ENCODE measurements around the gene KIAA1328. TPM values are rescaled to one million over a fixed set of nuclear protein-coding genes. Genes with fewer than 3 reads are reported as not detected.

The KIAA1328 gene
- total RNA-seq, 4 donors from 2014 or later: 2.3 to 18.7 (median 5.8) TPM

DNA sequence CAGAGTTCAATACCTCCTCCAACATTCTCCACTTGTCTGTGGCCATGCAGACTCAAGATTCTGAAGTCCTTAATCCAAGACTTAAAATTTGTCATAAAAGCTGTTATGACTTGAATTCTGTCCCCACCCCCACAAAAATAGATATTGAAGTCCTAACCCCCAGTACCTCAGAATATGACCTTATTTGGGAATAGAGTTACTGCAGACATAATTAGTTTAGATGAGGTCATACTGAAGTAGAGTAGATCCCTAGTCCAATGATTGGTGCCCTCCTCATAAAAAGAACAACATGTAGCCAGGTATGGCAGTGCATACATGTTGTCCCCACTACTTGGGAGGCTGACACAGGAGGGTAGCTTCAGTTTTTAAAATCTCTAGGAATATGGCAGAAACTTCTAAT is 9.3 kb upstream of the KIAA1328 start:
- H3K9me3 ChIP-seq: no peaks in the 10 kb centered on the region
- TF ChIP-seq, protein P1, sequence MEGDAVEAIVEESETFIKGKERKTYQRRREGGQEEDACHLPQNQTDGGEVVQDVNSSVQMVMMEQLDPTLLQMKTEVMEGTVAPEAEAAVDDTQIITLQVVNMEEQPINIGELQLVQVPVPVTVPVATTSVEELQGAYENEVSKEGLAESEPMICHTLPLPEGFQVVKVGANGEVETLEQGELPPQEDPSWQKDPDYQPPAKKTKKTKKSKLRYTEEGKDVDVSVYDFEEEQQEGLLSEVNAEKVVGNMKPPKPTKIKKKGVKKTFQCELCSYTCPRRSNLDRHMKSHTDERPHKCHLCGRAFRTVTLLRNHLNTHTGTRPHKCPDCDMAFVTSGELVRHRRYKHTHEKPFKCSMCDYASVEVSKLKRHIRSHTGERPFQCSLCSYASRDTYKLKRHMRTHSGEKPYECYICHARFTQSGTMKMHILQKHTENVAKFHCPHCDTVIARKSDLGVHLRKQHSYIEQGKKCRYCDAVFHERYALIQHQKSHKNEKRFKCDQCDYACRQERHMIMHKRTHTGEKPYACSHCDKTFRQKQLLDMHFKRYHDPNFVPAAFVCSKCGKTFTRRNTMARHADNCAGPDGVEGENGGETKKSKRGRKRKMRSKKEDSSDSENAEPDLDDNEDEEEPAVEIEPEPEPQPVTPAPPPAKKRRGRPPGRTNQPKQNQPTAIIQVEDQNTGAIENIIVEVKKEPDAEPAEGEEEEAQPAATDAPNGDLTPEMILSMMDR (IDR thresholded peaks at IDR 0.05): no peak
- peaks cover 0 to 11% (median 0%) of the 10 kb centered on the region in 3 donors for H3K4me1 ChIP-seq
- no peak for DNase-seq
- H3K4me3 ChIP-seq: no peak overlapping the region
- H3K27me3 ChIP-seq: no peaks in the 10 kb centered on the region
- intact Hi-C loops (cut with DNase I): no loop called here
- H3K27ac ChIP-seq: no peak overlapping the region
- peaks cover 0 to 59% (median 0%) of the 10 kb centered on the region in 3 donors for H3K36me3 ChIP-seq

DNA sequence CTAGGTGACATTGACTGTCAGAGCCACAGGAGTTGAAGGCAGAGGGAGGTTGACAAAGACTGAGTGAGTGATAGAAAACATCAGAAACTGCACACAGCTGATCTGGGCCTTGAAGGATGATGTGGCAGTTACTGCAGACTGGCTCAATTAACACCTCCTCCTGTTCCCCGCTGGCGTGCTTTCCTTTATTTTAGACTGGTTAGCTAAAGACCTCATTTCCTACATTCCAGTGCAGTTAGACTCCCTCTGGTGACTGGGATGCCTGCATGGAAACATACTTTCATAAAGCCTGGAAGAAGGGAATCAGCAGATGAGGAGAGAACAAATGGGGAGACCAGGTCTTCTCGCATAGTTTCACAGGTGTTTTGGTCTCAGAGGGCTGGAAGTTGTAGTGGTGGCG is 7.2 kb upstream of the KIAA1328 start:
- intact Hi-C loops (cut with DNase I): no loop called here
- Histone ChIP-seq H3K9me3 (no peaks in the 10 kb centered on the region), H3K4me3 (no peak overlapping the region), H3K4me1 (no peaks in the 10 kb centered on the region), H3K27me3 (no peaks in the 10 kb centered on the region), H3K27ac (no peak overlapping the region), H3K36me3 (peaks cover 0 to 38% (median 0%) of the 10 kb centered on the region in 3 donors)
- no peak for DNase-seq
- TF ChIP-seq, protein P1 (IDR thresholded peaks at IDR 0.05): no peak
- no peak for TF ChIP-seq POLR2A (IDR thresholded peaks at IDR 0.05)
- 95 to 99% methylated on average over 4 of the region's 4 CpGs for WGBS, 2 donors

DNA sequence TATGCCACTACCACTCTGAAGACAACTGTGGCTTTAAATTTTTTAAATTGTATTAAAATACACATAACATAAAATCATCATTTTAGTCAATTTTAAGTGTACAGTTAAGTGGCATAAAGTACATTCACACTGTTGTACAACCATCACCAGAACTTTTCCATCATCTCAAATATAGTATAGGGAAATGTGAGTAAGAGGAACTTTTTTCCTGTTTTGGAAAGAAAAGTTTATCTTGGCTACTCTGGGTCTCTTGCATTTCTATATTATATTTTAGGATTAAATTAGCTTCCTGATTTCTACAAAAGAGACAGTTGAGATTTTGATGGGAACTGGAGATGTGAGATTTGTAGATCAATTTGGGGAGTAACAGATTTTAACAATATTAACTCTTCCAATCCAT is 3.4 kb upstream of the KIAA1328 start:
- TF ChIP-seq POLR2A (IDR thresholded peaks at IDR 0.05): no peak

DNA sequence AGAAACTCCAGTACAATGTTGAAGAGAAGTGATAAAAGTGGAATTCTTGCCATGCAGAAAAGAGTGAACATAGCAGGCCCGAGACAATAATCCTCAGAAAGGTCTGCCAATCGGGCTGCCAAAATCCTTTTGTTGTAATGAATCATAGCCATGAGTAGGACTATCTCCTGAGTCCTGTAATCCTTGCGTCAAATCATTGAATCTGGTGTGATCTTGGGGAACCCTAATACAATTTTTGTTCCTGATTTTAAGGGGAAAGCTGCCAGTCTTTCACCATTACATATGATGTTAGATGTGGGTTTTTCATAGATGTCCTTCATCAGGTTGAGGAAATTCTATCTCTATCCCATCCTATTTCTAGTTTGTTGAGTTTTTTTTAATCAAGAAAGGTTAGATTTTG is 2.4 kb upstream of the KIAA1328 start:
- H3K4me1 ChIP-seq: peaks cover 0 to 27% (median 10%) of the 10 kb centered on the region in 3 donors
- no peak for DNase-seq
- H3K4me3 ChIP-seq: no peak overlapping the region
- H3K27me3 ChIP-seq: no peaks in the 10 kb centered on the region
- H3K36me3 ChIP-seq: peaks cover 0 to 15% (median 0%) of the 10 kb centered on the region in 3 donors
- no peaks in the 10 kb centered on the region for H3K9me3 ChIP-seq
- TF ChIP-seq, protein P1 (IDR thresholded peaks at IDR 0.05): no peak
- TF ChIP-seq POLR2A (IDR thresholded peaks at IDR 0.05): no peak
- H3K27ac ChIP-seq: no peak overlapping the region
- intact Hi-C loops (cut with DNase I): no loop called here
- WGBS, 2 donors: 37 to 50% methylated on average over 3 of the region's 3 CpGs

More for the DNA sequence above, 3.4 kb upstream of the KIAA1328 start:
- intact Hi-C loops (cut with DNase I): no loop called here
- Histone ChIP-seq H3K36me3 (peaks cover 0 to 15% (median 0%) of the 10 kb centered on the region in 3 donors), H3K27ac (no peak overlapping the region), H3K27me3 (no peaks in the 10 kb centered on the region), H3K4me3 (no peak overlapping the region), H3K9me3 (no peaks in the 10 kb centered on the region), H3K4me1 (peaks cover 0 to 25% (median 10%) of the 10 kb centered on the region in 3 donors)
- no peak for DNase-seq

DNA sequence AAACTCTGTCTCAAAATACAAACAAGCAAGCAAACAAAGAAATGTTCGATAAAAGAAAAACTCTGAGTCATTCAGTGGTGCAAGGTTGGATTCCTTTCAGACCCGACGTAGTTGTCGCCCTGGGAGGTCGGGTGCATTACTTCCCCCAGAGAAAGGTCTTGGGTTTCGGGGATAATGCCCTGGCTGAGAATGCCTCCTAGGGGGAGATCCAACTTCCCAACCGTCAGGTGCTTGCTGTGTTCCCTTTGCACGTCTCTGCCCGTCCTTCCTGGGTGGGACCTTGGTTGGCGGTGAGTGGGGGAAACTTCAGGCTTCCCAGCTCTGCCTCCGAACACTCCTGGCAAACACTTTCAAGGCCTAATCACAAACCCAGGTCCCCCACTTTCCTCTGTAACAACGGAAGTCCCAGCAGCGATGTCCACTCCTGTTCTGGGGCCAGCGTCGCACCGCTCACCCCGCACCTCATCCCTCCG is 734 bp upstream of the KIAA1328 start:
- no peaks in the 10 kb centered on the region for H3K27me3 ChIP-seq
- peak overlapping the region; percentile 80 to 94 (median 92) for H3K4me3 ChIP-seq
- H3K27ac ChIP-seq: peak overlapping the region; percentile 85 to 92 (median 90)
- H3K4me1 ChIP-seq: peaks cover 0 to 27% (median 10%) of the 10 kb centered on the region in 3 donors
- TF ChIP-seq POLR2A (IDR thresholded peaks at IDR 0.05): no peak
- TF ChIP-seq, protein P1 (IDR thresholded peaks at IDR 0.05): no peak
- H3K9me3 ChIP-seq: no peaks in the 10 kb centered on the region
- DNase-seq: no peak
- intact Hi-C loops (cut with DNase I): no loop called here
- 0 to 1% methylated on average over 14 to 17 of the region's 18 CpGs for WGBS, 2 donors
- H3K36me3 ChIP-seq: peaks cover 0 to 7% (median 0%) of the 10 kb centered on the region in 3 donors

Measured in esophagus squamous epithelium (tissue), 5 donors.